ENCODE measurements around the gene NIT2. TPM values are rescaled to one million over a fixed set of nuclear protein-coding genes. Genes with fewer than 3 reads are reported as not detected.
"Not testable (repeated sequence)": the region's sequence is repeated elsewhere in the genome, so short reads cannot be mapped to it uniquely, and the experiment has no call there.

NIT2 gene
- polyA plus RNA-seq, 1 donor from 2014 or later, result 17.2 TPM

DNA sequence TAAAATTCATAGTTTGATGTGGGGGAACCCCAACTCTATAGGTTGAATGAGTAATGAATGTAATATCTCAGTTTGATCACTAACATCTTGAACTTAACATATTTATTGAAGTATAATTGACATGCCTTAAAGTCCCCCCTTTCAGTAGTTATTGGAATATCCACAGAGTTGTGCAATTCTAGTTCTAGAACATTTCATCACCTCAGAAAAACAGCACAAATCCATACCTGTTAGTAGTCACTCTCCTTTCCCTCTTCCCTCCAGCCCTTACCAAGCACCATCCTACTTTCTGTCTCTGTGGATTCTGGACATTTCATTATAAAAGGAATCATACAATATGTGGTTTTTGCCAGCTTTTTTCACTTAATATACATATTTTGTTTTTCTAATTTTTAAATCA is 8.7 kb upstream of the NIT2 start:
- Histone ChIP-seq H3F3A (ENCODE audit: insufficient read depth, low read length, poor library complexity, severe bottlenecking) (no peaks in the 10 kb centered on the region), H3K4me3 (ENCODE audit: low read length) (no peak overlapping the region), H3K27me3 (ENCODE audit: insufficient read depth, low read depth, low read length) (no peaks in the 10 kb centered on the region), H3K27ac (ENCODE audit: low read length) (no peak overlapping the region), H3K4me2 (ENCODE audit: low read length) (no peak overlapping the region), H3K9ac (ENCODE audit: low read length) (no peak overlapping the region), H4K20me1 (ENCODE audit: insufficient read depth) (no peaks in the 10 kb centered on the region), H3K9me2 (ENCODE audit: insufficient read depth, low read length) (no peaks in the 10 kb centered on the region), H2AFZ (ENCODE audit: low read depth, low read length) (no peak overlapping the region), H3K36me3 (ENCODE audit: insufficient read depth, low read length) (no peaks in the 10 kb centered on the region), H3K9me3 (ENCODE audit: low read length) (no peaks in the 10 kb centered on the region), H3K79me2 (replicated peaks; ENCODE audit: insufficient read depth, low read length) (no peaks in the 10 kb centered on the region)
- TF ChIP-seq, protein P1, sequence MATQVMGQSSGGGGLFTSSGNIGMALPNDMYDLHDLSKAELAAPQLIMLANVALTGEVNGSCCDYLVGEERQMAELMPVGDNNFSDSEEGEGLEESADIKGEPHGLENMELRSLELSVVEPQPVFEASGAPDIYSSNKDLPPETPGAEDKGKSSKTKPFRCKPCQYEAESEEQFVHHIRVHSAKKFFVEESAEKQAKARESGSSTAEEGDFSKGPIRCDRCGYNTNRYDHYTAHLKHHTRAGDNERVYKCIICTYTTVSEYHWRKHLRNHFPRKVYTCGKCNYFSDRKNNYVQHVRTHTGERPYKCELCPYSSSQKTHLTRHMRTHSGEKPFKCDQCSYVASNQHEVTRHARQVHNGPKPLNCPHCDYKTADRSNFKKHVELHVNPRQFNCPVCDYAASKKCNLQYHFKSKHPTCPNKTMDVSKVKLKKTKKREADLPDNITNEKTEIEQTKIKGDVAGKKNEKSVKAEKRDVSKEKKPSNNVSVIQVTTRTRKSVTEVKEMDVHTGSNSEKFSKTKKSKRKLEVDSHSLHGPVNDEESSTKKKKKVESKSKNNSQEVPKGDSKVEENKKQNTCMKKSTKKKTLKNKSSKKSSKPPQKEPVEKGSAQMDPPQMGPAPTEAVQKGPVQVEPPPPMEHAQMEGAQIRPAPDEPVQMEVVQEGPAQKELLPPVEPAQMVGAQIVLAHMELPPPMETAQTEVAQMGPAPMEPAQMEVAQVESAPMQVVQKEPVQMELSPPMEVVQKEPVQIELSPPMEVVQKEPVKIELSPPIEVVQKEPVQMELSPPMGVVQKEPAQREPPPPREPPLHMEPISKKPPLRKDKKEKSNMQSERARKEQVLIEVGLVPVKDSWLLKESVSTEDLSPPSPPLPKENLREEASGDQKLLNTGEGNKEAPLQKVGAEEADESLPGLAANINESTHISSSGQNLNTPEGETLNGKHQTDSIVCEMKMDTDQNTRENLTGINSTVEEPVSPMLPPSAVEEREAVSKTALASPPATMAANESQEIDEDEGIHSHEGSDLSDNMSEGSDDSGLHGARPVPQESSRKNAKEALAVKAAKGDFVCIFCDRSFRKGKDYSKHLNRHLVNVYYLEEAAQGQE (IDR thresholded peaks at IDR 0.05; ENCODE audit: borderline replicate concordance), result no peak
- TF ChIP-seq, protein P2, sequence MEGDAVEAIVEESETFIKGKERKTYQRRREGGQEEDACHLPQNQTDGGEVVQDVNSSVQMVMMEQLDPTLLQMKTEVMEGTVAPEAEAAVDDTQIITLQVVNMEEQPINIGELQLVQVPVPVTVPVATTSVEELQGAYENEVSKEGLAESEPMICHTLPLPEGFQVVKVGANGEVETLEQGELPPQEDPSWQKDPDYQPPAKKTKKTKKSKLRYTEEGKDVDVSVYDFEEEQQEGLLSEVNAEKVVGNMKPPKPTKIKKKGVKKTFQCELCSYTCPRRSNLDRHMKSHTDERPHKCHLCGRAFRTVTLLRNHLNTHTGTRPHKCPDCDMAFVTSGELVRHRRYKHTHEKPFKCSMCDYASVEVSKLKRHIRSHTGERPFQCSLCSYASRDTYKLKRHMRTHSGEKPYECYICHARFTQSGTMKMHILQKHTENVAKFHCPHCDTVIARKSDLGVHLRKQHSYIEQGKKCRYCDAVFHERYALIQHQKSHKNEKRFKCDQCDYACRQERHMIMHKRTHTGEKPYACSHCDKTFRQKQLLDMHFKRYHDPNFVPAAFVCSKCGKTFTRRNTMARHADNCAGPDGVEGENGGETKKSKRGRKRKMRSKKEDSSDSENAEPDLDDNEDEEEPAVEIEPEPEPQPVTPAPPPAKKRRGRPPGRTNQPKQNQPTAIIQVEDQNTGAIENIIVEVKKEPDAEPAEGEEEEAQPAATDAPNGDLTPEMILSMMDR (IDR thresholded peaks at IDR 0.05; ENCODE audit: poor library complexity, severe bottlenecking), result no peak
- no peak for TF ChIP-seq SMC3 (conservative IDR thresholded peaks at IDR 0.05; ENCODE audit: poor library complexity)
- TF ChIP-seq POLR2AphosphoS5 (IDR thresholded peaks at IDR 0.05), result no peak
- no peak for TF ChIP-seq MXI1 (conservative IDR thresholded peaks at IDR 0.05; ENCODE audit: poor library complexity, severe bottlenecking)
- no peak for TF ChIP-seq EZH2 (IDR thresholded peaks at IDR 0.05; ENCODE audit: borderline replicate concordance, insufficient read depth, low read length, poor library complexity, severe bottlenecking)
- no peak for TF ChIP-seq RAD21 (conservative IDR thresholded peaks at IDR 0.05)
- TF ChIP-seq TAF1 (IDR thresholded peaks at IDR 0.05; ENCODE audit: low read depth), result no peak

DNA sequence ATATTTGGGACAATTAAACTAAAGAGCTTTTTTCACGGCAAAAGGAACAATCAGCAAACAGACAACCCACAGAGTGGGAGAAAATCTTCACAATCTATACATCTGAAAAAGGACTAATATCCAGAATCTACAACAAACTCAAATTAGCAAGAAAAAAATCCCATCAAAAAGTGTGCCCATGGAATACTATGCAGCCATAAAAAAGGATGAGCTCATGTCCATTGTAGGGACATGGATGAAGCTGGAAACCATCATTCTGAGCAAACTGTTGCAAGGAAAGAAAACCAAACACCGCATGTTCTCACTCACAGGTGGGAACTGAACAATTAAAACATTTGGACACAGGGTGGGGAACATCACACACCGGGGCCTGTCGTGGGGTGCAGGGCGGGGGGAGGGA is 7.2 kb upstream of the NIT2 start:
- H3K9ac ChIP-seq (ENCODE audit: low read length); H3K36me3 ChIP-seq (ENCODE audit: insufficient read depth, low read length); H3K4me2 ChIP-seq (ENCODE audit: low read length); H3K79me2 ChIP-seq (replicated peaks; ENCODE audit: insufficient read depth, low read length); H2AFZ ChIP-seq (ENCODE audit: low read depth, low read length); H3K27ac ChIP-seq (ENCODE audit: low read length); H3F3A ChIP-seq (ENCODE audit: insufficient read depth, low read length, poor library complexity, severe bottlenecking); H3K27me3 ChIP-seq (ENCODE audit: insufficient read depth, low read depth, low read length); H3K4me3 ChIP-seq (ENCODE audit: low read length); H4K20me1 ChIP-seq (ENCODE audit: insufficient read depth); H3K9me3 ChIP-seq (ENCODE audit: low read length); H3K9me2 ChIP-seq (ENCODE audit: insufficient read depth, low read length): not testable (repeated sequence)

DNA sequence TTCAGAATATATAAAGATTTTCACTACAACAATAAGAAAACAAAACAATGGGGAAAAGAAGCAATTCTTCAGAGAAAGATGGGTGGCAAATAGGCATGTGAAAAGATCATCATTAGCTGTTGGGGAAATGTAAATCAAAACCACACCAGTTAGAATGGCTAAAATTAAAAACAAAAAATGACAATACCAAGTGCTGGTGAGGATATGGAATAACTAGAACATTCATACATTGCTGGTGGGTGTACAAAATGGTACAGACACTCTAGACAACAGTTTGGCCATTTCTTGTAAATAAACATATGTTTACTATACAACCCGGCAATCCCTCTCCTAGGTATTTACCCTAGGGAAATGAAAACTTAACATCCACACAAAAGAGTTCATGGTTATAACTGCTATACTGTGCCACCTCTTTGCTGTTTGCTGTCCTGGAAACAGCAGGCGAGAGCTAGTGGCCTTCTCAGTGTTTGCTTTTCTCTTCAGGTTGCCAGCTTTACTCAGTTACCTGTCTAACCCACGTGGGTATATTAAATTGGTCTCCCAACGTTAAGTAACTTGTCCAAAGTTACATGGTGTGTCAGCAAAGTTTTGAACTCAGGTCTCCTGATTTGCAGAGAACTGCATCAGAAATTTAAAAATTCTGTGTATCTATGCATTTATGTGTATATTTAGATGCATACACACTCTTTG is 4.6 kb upstream of the NIT2 start:
- Histone ChIP-seq H3K9ac (ENCODE audit: low read length) (no peak overlapping the region), H3K27me3 (ENCODE audit: insufficient read depth, low read depth, low read length) (no peaks in the 10 kb centered on the region), H3K27ac (ENCODE audit: low read length) (no peak overlapping the region), H3K9me3 (ENCODE audit: low read length) (no peaks in the 10 kb centered on the region), H3K79me2 (replicated peaks; ENCODE audit: insufficient read depth, low read length) (no peaks in the 10 kb centered on the region), H3K9me2 (ENCODE audit: insufficient read depth, low read length) (no peaks in the 10 kb centered on the region), H2AFZ (ENCODE audit: low read depth, low read length) (no peak overlapping the region), H3K4me3 (ENCODE audit: low read length) (no peak overlapping the region), H3K4me2 (ENCODE audit: low read length) (no peak overlapping the region), H4K20me1 (ENCODE audit: insufficient read depth) (no peaks in the 10 kb centered on the region), H3F3A (ENCODE audit: insufficient read depth, low read length, poor library complexity, severe bottlenecking) (no peaks in the 10 kb centered on the region), H3K36me3 (ENCODE audit: insufficient read depth, low read length) (no peaks in the 10 kb centered on the region)
- TF ChIP-seq EP300 (conservative IDR thresholded peaks at IDR 0.05; ENCODE audit: poor library complexity, severe bottlenecking) (no peak), EZH2 (IDR thresholded peaks at IDR 0.05; ENCODE audit: borderline replicate concordance, insufficient read depth, low read length, poor library complexity, severe bottlenecking) (no peak), SMC3 (conservative IDR thresholded peaks at IDR 0.05; ENCODE audit: poor library complexity) (no peak), TAF1 (IDR thresholded peaks at IDR 0.05; ENCODE audit: low read depth) (no peak), RAD21 (conservative IDR thresholded peaks at IDR 0.05) (no peak), MXI1 (conservative IDR thresholded peaks at IDR 0.05; ENCODE audit: poor library complexity, severe bottlenecking) (no peak), POLR2AphosphoS5 (IDR thresholded peaks at IDR 0.05) (no peak)
- TF ChIP-seq, protein P1 (IDR thresholded peaks at IDR 0.05; ENCODE audit: borderline replicate concordance), result no peak
- TF ChIP-seq, protein P2 (IDR thresholded peaks at IDR 0.05; ENCODE audit: poor library complexity, severe bottlenecking), result no peak
